HepG2 (cell line): ENCODE measurements around the gene IGFN1.

Source experiments
- ARNTL ChIP-seq: sonication (generic); formaldehyde crosslinking; IDR thresholded peaks from 2 replicates; pipeline ENCODE4 v1.4.0; 2020; ENCODE audit warnings: mild to moderate bottlenecking, missing genetic modification reagents
- HIVEP1 ChIP-seq: sonication (generic); formaldehyde crosslinking; IDR thresholded peaks from 2 replicates; pipeline ENCODE4 v1.4.0; 2020; ENCODE audit warnings: mild to moderate bottlenecking, missing genetic modification reagents
- KLF6 ChIP-seq: IDR thresholded peaks from 2 replicates; pipeline ENCODE4 v1.8.0; 2016; ENCODE audit warnings: missing biosample characterization, missing genetic modification reagents
- MAFK ChIP-seq, 2 experiments: IDR thresholded peaks in 1 of 2; conservative IDR thresholded peaks in 1 of 2; 2 replicates each; pipeline ENCODE4 v1.6.1; 2011; ENCODE audit warnings: improper control_type of control experiment in 2 of 2, low read length in 2 of 2
- TCF7 ChIP-seq: sonication (generic); IDR thresholded peaks from 2 replicates; pipeline ENCODE4 v1.6.1; 2016; ENCODE audit warnings: antibody characterized with exemption, low read depth
- ZNF335 ChIP-seq: sonication (generic); formaldehyde crosslinking; IDR thresholded peaks from 2 replicates; pipeline ENCODE4 v1.4.0; 2020; ENCODE audit warnings: missing genetic modification reagents
- ZNF660 ChIP-seq: sonication (generic); formaldehyde crosslinking; IDR thresholded peaks from 2 replicates; pipeline ENCODE4 v1.5.1; 2020; ENCODE audit warnings: mild to moderate bottlenecking, low read depth, missing genetic modification reagents, borderline replicate concordance
- TF ChIP-seq, protein P1 (sequence below): sonication (generic); formaldehyde crosslinking; IDR thresholded peaks from 2 replicates; pipeline ENCODE4 v1.8.0; 2022; ENCODE audit warnings: mild to moderate bottlenecking, missing genetic modification reagents, moderate library complexity

- TF ChIP-seq, protein P1, sequence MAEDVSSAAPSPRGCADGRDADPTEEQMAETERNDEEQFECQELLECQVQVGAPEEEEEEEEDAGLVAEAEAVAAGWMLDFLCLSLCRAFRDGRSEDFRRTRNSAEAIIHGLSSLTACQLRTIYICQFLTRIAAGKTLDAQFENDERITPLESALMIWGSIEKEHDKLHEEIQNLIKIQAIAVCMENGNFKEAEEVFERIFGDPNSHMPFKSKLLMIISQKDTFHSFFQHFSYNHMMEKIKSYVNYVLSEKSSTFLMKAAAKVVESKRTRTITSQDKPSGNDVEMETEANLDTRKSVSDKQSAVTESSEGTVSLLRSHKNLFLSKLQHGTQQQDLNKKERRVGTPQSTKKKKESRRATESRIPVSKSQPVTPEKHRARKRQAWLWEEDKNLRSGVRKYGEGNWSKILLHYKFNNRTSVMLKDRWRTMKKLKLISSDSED (CRISPR knock-in tag): no peak
- no peak for TF ChIP-seq TCF7
- no peak for TF ChIP-seq ARNTL (CRISPR knock-in tag)
- no peak for TF ChIP-seq ZNF335
- TF ChIP-seq MAFK (conservative IDR thresholded peaks at IDR 0.05 in 1 of 2, IDR thresholded peaks at IDR 0.05 in 1 of 2; ENCODE audit: low read length in 2 of 2): no peak
- TF ChIP-seq ZNF660 (CRISPR knock-in tag): no peak
- no peak for TF ChIP-seq HIVEP1 (CRISPR knock-in tag)
- no peak for TF ChIP-seq KLF6
Measured at GRCh38 chr1:201142011-201142848, 48.4 kb upstream of the IGFN1 start.
